ENCODE results near the gene PTPRG.
"Not testable (repeated sequence)": the region's sequence is repeated elsewhere in the genome, so short reads cannot be mapped to it uniquely, and the experiment has no call there.

PTPRG gene

GRCh38 chr3:62036726-62037125 is 475.4 kb downstream of the PTPRG start:
- DNase-seq (ENCODE audit: extremely low read depth, low read depth), result no peak
- no peak overlapping the region for H3K4me3 ChIP-seq (replicated peaks; ENCODE audit: low read depth, low read length)
- no peak for TF ChIP-seq CTCF (IDR thresholded peaks at IDR 0.05; ENCODE audit: low read depth, low read length, missing control alignments)

GRCh38 chr3:62038798-62039197 is 477.4 kb downstream of the PTPRG start:
- not testable (repeated sequence) for H3K4me3 ChIP-seq (replicated peaks; ENCODE audit: low read depth, low read length); DNase-seq (ENCODE audit: extremely low read depth, low read depth)

GRCh38 chr3:62039586-62039985 is 478.2 kb downstream of the PTPRG start:
- H3K4me3 ChIP-seq (replicated peaks; ENCODE audit: low read depth, low read length), result no peak overlapping the region
- DNase-seq (ENCODE audit: extremely low read depth, low read depth), result no peak
- no peak for TF ChIP-seq CTCF (IDR thresholded peaks at IDR 0.05; ENCODE audit: low read depth, low read length, missing control alignments)

- no peak for TF ChIP-seq CTCF (IDR thresholded peaks at IDR 0.05; ENCODE audit: low read depth, low read length, missing control alignments)
- no peak overlapping the region for H3K4me3 ChIP-seq (replicated peaks; ENCODE audit: low read depth, low read length)
- no peak for DNase-seq (ENCODE audit: extremely low read depth, low read depth)
Observed at GRCh38 chr3:62041681-62042080, 480.3 kb downstream of the PTPRG start.

- no peak overlapping the region for H3K4me3 ChIP-seq (replicated peaks; ENCODE audit: low read depth, low read length)
- TF ChIP-seq CTCF (IDR thresholded peaks at IDR 0.05; ENCODE audit: low read depth, low read length, missing control alignments), result no peak
- DNase-seq (ENCODE audit: extremely low read depth, low read depth), result no peak
Observed at GRCh38 chr3:62044874-62045411, 483.6 kb downstream of the PTPRG start.

GRCh38 chr3:62046326-62046725 is 485.0 kb downstream of the PTPRG start:
- no peak overlapping the region for H3K4me3 ChIP-seq (replicated peaks; ENCODE audit: low read depth, low read length)
- no peak for TF ChIP-seq CTCF (IDR thresholded peaks at IDR 0.05; ENCODE audit: low read depth, low read length, missing control alignments)
- DNase-seq (ENCODE audit: extremely low read depth, low read depth), result no peak

- DNase-seq (ENCODE audit: extremely low read depth, low read depth), result no peak
- TF ChIP-seq CTCF (IDR thresholded peaks at IDR 0.05; ENCODE audit: low read depth, low read length, missing control alignments), result no peak
- no peak overlapping the region for H3K4me3 ChIP-seq (replicated peaks; ENCODE audit: low read depth, low read length)
Observed at GRCh38 chr3:62048577-62048976, 487.2 kb downstream of the PTPRG start.
